Suppressor macrophage (primary cell): Measurements from ENCODE around the gene IQSEC3.

Experiments
- DNase-seq, 4 experiments: peaks; one replicate each; pipeline ENCODE4 v3.0.0-alpha.2; 2020 to 2022

The IQSEC3 gene

DNA sequence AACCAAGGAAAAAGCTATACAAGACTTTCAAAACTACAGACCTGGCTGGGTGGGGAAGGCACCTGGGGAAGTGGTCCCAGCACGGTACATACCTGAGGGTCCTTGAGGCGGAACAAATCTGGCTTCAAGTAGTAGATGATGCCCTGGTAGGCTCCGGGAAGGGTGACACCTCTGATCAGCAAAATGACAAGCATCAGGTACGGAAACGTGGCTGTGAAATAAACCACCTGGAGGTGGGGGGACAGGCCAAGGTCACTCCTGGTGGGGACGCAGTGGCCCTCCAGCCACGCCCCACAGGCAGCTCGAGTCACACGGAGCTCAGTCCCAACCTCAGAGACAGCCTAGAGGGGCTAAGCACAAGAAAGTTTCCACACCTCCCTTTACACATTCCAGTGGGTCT is 132.1 kb downstream of the IQSEC3 start:
- DNase-seq = no peak

DNA sequence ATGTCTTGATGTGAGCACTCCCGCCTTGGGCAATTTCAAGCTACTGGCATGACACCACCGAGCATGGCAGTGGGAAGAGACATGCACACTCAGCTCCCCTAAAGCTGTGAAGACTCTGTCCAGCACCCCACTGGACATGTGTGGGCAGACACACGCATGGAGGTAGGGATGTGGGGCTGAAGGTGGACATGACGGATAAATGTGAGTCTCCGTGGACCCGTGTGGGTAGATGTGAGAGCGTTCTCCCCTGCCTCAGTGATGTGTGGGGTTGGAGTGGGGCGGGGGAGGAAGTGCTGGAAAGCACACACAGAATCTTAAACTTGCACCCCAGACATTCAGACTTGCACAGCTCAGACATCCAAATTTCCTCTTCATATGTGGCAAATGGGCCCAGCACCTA is 134.8 kb downstream of the IQSEC3 start:
- DNase-seq = no peak

DNA sequence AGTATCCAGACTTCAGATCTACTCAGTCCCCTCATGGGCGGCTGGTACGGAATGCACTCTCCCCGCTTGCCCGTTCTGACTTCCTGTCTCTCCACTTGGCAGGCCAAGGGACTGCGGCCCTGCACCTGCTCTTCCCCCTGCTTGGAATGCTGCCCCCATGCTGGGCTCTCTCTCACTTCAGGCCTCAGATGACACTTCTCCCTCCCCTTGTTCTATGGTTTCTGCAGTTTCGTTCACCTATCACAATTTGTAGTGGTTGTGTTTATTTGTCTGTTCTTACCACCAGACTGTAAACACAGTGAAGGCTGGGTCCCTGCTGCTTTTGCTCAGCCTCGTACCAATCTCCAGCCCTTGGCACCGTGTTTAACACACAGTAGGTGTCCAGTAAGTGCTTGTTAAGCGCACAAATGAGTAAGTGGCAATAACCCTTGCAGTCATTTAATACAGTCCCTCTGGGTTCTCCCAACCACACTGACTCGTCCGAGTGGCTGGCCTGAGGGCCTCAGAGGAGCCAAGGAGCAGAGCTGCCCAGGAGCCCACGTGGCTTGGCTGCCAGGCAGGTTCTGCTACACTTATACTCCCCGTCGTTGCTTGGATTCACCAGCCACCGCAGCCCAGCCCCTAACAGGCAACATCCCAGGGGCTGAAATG is 135.6 kb downstream of the IQSEC3 start:
- DNase-seq = no peak

DNA sequence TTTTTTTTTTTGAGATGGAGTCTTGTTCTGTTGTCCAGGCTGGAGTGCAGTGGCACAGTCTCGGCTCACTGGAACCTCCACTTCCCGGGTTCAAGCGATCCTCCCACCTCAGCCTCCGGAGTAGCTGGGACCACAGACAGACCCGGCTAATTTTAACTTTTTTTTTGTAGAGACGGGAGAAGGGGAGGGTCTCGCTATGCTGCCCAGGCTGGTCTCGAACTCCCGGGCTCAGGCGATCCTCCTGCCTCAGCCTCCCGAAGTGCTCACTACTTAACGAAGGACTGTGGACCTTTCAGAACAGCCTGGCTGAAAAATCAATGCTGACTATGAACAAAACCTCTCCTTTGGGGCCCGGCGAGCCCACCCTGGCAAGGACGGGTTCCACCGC is 136.5 kb downstream of the IQSEC3 start:
- no peak for DNase-seq

DNA sequence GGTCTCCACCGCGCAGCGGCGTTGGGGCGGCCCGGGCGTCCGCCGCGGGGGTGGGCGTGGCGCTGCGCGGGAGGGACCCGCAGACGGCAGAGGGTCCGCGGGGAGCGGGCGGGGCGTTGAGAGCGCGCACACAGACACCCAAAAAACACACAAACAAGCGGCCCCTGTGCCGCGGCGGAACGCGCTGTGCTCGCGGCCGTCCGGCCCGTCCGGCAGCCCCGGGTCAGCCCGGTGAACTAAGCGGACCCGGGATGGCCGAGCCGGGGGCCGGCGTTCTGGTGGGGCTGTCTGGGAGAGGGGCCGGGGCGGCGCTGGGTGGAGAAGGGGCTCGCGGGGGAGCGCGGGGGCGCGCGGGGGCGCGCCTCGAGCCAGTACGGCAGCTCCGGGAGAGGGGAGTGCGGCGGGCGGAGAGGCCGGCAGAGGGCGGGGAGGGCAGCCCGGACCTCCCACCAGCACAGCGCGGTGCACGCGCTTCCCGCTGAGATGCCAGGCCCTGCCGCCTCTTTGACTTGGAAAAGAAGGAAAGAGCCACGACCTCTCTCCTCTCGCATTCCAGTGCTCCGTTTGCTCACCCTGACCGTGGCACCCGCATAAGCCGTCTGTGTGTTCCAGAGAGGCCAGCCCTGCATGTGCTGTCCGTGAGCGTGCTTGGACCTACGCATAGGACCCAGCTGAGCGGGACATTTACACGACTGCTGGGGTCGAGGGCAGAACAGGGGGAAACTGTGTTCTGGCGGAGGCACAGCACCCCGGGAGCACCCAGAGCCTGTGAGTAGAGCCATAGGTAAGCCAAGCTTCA is 137.1 kb downstream of the IQSEC3 start:
- DNase-seq = peak in 2 of 4 experiments; percentile 47 to 60

DNA sequence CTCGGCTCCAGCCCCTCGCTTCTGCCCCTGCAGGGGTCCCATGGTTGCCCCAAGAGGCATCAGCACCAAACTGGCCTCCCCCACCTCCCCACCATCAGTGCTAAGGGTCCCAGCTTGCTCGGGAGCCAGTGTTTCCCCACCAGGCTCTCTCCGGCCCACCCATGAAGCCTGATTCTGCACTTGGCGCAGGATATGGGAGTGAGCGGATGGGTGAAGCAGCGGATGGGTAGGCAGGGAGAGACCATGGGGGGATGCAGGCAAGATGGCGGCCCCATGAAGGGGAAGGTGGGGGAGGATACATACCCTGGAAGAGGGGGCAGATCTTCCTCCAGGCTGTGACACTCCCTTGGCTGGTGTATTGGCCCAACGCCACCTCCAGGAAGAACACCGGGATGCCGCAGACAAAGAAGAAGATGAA is 137.7 kb downstream of the IQSEC3 start:
- DNase-seq = no peak

DNA sequence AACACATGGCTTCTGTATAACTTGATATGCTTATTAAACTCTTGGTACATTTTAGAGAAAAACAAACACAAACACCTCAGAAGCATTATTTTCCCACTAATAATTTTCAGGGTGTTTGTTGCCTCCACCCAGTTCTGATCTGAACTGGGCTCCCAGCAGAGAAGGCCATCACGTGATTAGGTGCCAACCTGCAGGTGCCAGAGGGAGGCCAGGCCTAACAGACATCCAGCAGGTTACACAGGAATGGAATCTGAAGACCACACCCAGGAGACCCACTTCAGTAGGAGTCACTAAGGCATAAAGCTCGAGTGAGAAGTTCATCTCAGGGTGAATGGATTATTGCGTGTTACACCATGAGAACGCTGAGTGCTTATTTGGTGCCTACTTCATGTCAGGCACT is 138.5 kb downstream of the IQSEC3 start:
- no peak for DNase-seq

DNA sequence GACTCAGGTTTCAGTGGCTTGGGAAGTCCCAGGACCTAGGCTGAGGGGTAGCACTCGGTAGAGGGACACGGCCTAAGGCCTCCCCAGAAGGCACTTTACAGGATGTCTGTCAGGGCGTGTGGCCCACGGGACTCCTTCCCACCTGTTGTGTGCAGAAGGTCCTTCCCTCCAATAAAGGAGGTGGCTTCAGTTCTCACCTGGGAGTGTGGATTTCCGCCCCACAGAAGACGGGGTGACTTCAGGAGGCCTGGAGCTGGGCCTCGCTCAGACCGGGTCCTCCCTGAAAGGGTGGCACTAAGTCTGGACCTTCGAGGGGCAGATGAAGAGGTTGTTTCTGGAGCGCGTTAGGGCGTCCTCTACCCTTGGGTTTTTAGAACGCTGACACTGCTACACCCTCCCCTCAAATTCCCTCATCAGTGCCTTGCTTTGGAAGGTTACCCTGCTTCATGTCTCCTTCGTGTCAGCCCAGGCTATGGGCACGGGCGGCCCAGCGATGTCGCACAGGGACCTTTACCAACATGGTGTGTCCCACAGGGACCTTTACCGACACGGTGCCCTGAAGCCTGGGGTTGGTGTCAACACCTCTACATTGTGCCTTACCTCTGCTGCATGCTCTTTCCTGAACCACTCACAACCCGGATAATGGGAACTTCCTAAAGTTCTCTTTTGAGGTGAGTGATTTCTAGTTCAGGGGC is 140.3 kb downstream of the IQSEC3 start:
- no peak for DNase-seq

DNA sequence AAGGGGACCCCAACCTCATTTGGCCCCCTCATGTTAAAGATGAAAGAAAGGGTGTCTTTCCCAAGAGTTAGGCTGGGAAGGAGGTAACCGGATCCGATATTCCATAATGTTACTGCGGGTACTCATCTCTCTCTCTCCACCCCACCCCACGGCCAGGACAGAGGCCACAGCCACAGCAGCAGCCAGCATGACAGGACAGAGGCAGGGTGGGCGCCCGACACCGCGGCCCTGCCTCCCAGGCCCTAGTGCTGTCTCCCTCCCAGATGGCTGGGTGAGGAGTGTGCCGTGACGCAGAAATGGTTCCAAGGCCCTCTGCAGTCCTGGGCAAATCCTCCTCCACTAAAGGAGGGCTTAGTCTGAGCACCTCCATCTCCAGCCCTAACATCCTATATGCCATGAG is 141.2 kb downstream of the IQSEC3 start:
- no peak for DNase-seq

DNA sequence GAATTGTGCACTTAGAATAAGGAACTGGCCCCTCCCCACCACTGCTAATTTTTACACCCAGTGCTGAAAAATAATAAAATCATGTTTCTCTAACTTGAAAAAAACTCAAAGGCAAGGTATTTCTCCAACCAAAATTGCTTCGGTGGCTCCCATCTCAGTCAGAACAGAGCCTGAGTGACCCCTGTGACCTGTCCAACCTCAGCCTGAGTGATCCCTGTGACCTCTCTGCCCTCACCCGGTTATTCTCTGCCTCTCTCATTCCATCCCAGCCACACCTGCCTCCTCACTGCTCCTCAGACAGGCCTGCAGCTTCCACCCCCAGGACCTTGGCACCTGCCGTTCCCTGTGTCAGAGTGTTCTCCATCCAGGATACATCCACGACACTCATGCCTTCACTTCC is 142.2 kb downstream of the IQSEC3 start:
- DNase-seq = no peak

DNA sequence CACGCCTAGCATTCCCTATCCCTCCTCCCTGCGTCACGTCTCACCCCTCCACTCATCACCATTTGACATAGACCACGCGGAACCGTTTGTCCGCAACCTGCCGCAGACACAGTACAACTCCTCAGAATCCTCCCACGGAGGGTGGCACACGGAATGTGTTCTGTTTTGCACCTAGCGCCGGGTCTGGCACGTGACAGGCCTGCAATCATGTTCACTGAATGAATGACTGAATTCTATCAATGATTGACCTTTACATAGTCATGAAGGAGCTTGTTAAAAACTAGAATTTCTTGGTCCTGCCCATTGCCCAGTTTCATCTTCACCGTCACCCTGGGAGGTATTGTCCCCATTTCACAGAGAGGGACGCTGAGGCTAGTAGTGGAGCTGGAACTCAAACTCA is 142.7 kb downstream of the IQSEC3 start:
- no peak for DNase-seq

DNA sequence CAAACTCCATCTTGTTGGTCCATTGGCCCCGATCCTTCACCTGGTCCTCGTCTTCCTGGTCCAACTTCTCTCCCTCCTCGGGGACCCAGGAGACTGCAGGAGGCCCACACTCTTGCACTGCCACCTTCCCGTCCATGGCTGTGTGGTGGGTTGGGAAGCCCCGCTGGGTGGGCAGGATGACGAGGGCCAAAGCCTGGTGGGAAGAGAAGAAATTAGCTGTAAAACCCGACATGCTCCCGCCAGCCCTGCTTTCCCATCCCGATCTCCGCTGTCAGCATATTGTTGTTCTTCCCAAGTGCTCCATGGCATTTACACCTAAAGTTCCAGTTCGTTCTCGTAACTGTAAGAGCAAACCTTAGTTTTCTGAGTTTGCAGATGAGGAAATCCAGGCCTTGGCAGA is 143.3 kb downstream of the IQSEC3 start:
- no peak for DNase-seq

DNA sequence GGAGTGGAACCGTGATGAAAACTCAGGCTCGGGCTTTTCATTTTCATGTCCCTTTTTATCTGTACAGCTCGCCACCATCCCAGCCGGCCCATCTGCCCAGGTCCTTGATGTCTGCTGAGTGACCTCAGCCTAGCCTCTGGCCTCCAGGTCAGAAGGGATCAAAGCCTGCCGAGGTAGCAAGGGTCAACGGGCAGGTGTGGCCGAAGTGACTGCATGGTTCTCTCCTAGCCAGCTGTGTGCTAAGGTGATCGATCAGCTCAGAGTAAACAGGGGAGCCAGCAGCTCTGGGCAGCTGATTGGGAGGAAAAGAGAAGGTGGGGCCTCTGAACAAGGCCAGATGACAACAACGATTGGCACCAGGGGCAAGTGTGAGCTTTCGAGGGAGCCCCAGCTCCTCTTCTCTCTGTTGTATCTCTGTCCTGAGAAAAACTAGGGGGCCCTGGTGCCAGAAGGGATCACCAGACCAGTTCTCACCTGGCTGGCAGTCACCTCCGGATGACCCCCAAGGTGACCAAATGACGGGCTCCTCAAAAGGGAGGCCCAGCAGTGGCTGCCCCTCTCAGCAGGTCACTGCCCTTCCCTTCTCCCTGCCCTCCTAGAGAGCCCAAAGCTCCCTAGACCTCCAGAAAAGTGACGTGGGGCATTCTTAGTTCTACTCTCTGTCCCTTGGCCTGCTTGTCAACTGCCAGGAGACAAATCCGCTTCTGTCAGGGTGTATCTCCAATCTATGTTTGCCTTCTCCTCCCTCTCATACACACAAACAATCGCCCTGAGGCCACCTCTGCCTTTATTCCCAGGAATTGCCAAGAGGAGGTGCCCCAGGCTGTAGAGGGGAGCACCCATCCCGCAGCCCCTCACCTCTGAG is 143.9 kb downstream of the IQSEC3 start:
- DNase-seq = no peak

DNA sequence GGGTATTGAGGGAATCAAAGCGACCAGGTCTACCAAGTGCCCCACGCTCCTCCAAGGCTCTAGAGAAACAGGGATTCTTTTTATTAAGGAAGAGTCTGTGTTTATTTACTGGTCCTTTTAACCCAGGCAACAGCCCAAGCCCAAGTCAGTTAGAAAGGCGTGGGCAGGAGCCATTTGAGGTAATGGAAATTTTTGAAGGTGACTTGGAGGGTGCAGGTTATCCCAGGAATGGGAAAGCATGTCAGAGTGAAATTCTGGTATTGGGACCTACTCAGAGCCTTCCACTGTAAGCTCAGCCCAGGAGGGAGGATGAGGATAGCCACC is 144.5 kb downstream of the IQSEC3 start:
- DNase-seq = no peak

DNA sequence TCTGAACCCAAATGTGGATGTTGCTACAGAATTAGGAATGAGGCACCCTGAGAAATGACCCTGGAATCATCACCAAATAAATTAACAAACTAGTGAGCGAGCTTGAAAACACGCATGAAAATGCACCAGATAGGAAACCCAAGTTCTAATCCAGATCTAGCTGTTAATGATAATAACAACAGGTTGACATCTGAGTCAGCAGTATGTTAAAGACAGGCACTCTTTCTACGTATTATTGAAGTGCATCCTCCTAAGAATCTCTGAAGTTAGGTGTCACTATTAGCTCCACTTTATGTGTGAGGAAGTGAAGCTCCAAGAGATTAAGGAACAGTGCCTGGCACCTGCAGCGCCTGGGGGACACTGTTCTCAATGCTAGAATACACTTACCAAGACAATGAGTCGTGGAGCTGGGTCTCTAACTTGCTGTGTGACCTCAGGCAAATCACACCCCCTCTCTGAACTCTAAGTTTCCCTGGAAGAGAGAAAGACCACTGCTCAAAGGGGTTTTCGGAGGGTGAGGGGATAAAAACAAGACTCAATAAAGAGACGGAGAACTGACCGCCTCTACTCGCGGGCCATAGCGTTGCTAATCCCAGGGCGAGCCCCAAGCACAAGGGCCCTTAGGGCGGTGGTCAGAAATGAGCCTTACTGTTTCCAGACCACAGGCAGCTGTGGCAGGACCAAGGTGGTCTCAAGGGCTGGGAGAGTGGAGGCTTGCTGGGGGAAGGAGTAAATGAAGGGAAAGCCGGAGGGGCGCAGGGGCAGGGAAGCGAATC is 145.3 kb downstream of the IQSEC3 start:
- DNase-seq = peak in 3 of 4 experiments; percentile 32 to 42 (median 34)

DNA sequence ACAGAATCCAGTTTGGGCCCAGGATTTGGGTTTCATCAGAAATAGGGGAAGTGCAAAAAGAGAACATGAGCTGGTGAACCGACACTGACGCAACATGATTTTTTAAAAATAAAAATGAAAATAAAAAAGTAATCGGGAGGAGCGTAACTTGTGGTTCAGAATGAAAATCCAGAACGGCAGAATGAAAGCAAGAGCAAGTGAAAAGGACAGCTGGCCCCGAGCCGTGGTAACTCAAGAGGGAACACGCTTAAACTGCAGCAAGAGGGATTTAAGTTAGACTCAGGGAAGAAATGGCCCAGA is 145.8 kb downstream of the IQSEC3 start:
- DNase-seq = peak; percentile 63 to 85 (median 76)

DNA sequence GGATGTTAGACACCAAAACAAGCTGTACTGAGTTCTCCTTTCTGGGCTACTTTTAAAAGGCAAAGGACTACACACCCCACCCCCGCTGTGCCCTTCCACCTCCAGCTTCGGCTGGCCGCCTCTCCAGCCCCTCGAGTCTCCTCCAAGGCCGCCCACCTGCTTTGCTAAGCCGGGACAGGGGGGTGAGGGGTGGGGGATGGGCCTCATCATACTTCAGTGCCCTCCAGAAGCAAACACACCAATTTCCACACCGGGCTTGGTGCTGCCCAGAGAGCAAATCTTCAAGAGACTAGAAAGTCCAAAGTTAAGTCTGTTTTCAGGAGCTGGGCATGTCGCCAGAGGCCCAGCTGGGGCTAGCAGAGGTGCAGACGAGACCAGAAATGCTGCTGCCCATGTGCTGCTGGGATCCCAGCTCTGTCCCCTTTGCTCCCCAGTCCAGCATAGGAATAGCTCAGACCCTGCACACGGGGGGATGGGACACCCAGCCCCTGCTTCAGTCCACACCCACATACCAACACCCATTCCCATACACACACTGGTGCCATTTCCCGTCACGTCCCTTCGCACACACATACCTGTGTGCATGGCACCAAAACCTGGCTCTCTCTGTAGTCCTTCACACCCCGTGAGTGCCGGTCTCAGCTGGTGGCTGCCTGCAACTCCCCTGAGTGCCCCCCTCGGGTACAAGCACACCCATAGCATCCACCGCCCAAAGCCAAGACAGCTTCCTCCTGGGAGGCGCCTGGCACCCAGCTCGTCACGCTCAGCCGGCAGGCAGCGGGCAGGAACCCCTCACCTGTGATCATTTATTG is 146.4 kb downstream of the IQSEC3 start:
- peak; percentile 24 to 75 (median 30) for DNase-seq

DNA sequence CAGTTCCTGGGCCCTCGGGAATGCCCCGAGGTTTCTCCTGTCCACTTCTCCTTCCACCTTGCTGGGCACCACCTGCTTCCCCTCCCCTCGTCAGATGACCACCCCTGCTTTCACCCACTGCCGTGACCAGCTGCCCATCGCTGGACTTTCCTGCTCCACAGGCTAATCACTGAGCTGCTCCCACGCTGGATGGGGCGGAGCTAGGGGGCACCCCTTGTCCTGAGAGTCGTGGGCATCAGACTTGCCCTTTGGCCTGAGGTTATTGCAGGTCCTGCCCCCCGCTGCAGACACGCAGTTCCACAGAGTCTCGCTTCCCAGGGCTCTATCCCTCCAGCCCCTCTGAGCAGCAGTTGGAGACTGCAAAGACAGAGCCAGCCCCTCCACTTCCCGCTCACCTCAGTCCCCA is 147.0 kb downstream of the IQSEC3 start:
- DNase-seq = peak in 3 of 4 experiments; percentile 37 to 58 (median 41)

DNA sequence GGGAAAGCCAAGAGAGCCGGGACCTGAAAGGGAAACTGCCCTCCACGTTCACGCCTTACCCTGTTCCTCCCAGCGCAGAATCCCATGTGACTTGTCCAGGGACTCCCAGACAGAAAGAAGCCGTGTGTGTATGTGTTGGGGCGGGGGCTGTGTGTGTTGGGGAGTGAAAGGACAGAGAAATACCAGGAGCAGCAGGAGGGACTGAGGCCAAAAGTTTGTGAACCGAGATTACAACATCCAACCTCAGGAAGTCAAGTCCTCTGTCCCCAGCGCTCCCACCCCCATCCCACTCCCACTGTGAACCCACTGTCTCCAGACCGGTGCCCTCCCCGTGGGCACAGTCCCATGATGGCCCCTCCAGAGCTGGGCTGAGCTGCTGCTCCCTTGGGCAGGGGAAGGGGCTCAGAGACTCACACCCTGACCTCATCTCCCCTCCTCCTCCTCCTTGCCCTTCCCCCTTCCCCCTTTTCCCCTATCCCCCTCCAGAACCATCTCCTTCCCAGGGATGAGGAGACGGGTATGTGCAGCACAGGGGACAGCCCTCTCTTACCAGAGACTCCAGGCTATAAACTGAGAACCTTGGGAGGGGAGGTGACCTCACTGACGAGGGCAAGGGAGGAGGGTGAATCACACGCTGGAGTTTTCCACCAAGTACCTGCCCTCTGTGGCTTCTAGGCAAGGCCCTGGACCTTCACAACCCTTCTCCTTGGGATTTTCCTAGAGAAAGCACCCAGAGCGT is 147.6 kb downstream of the IQSEC3 start, which contains the start of gene SLC6A12:
Gene SLC6A12, minus strand, starts transcription at position 155 of the 739 bp plus-strand sequence. CDS start 4,171 bp downstream, outside the sequence.
- peak; percentile 58 to 75 (median 68) for DNase-seq

DNA sequence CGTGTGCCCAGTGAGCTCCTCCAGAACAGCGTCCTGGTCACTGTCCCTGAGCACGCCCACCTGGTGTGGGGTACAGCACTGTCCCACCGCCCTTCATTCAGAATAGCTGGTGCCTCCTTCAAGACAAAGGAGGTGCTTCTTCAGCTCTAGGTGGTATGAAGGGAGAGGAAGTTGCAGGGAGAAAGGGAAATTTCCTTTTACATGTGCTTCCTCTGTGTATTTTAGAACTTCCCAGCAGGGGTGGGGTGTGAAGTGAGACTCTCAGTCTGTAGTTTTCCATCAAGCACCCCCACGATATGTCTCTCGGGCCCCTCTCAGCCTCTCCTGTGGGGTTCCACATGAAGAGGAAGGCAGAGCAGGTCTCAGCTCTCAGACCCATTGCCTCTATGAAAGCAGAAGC is 148.5 kb downstream of the IQSEC3 start:
- peak in 2 of 4 experiments; percentile 11 to 20 for DNase-seq
